GM19397 (cell line): ENCODE measurements around the gene RPP30.
"Not testable (repeated sequence)": the region's sequence is repeated elsewhere in the genome, so short reads cannot be mapped to it uniquely, and the experiment has no call there.

ENCODE experiments used
- ATAC-seq: cut with Tn5 transposase; IDR thresholded peaks from one replicate; pipeline ENCODE4 v1.9.1; 2021; ENCODE audit warnings: mild to moderate bottlenecking, moderate library complexity; ENCODE audit not compliant: unreplicated experiment

RPP30 gene

DNA sequence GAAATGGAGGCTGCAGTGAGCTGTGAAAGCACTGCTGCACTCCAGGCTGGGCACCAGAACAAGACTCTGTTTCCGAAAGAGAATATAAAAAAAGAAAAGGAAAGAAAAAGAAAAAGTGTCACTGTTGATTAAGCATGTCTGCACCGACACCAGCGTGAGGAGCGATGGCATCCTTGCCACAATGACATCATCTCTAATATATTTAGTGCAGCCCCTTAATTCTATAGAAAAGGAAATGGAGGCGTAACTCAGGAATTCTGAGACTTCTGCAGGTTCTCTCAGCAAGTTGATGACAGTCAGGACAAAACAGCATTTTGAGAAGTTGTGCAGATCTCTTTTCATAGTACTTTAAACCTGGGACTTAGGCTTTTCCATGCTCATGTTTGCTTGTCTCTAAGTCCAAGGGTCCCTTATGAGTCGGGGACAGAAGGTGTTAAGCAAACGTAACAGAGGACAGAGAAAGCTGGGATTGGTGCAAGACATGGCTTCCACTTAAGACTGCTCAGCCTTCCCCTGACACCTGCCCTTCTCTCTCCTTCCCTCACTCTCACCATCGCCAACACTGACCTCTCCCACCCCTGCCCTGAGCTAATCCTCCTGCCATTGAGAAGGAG lies 66.0 kb downstream of the RPP30 start:
- ATAC-seq = no peak

DNA sequence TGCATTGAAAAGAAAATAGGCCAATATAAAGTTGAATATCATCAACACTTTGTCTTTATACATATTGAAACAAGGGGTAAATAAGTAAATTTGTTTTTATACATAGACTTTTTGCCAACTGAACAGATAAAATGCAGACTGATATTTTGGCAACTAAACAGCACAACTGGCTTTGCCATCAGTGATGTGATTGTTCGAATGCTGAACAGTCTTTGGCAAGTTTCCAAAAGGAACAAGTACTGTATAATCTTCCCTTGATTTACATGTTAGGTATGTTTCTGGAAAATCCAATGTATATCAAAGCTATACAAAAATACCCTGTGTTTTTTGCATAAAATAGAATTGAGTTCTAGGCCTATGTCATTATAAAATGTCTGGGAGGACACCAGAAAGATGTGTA lies 67.3 kb downstream of the RPP30 start:
- no peak for ATAC-seq

DNA sequence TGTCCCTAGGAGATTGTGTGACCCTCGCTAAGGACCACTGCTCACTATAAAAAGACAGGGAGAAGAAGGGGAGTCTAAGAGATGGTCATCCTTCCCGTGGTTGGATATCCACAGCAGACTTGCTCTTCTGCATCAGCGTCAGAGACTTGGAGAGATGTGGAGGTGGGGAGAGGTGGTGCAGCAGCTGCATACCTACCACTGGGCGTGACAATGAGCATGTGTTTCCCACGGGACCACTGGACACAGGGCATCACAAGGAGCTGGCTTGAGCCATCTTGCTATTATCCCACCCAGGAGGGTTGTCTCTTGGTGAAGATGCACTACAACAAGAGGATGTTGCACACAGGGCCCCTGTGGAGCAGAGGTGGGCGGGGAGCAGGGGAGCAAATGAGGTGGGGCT lies 67.9 kb downstream of the RPP30 start:
- no peak for ATAC-seq

DNA sequence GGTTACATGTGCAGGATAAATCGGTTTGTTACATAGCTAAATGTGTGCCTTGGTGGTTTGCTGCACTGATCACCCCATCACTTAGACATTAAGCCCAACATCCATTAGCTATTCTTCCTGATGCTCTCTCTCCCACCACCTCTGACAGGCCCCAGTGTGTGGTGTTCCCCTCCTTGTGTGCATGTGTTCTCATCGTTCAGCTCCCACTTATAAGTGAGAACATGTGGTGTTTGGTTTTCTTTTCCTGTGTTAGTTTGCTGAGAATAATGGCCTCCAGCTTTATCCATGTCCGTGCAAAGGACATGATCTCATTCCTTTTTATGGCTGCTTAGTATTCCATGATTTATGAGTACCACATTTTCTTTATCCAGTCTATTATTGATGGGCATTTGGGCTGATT lies 71.2 kb downstream of the RPP30 start:
- not testable (repeated sequence) for ATAC-seq

DNA sequence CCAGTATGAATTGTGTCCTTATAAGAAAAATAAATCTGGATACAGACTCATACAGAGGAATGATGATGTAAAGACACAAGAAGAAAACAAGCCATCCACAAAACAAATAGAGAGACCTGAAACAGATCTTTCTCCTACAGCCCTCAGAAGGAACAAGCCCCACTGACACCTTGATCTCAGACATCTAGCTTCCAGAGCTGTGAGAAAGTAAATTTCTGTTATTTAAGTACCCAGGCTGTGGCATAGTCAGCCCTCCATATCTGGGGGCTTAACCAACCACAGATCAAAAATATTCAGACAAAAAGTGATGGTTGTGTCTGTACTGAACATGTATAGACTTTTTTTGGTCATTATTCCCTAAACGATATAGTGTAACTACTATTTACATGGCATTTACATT lies 73.0 kb downstream of the RPP30 start:
- ATAC-seq = no peak

DNA sequence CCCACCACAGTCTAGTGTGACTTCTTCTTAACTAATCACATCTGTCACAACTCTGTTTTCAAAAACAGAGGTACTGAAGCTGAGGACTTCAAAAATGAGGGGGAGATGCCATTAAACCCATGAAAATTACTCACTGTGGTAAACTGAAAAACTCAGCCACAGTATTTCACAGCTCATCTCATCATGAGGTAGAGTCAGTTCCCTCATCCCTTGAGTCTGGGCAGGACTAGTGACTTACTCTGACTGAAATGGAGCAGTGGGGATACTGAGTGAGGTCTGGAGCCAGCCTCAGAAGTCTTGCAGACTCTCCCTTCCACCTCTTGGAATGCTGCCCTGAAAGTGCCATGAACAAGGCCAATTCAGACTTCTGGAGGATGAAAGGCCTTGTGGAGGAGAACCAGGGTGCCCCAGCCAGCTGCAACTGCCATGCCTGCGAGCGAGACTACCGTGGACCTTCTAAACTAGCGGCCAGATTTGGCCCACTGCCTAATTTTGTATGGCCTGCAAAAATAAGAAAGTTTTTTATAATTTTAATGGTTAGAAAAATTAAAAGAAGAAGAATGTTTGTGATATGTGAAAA lies 73.8 kb downstream of the RPP30 start:
- no peak for ATAC-seq

DNA sequence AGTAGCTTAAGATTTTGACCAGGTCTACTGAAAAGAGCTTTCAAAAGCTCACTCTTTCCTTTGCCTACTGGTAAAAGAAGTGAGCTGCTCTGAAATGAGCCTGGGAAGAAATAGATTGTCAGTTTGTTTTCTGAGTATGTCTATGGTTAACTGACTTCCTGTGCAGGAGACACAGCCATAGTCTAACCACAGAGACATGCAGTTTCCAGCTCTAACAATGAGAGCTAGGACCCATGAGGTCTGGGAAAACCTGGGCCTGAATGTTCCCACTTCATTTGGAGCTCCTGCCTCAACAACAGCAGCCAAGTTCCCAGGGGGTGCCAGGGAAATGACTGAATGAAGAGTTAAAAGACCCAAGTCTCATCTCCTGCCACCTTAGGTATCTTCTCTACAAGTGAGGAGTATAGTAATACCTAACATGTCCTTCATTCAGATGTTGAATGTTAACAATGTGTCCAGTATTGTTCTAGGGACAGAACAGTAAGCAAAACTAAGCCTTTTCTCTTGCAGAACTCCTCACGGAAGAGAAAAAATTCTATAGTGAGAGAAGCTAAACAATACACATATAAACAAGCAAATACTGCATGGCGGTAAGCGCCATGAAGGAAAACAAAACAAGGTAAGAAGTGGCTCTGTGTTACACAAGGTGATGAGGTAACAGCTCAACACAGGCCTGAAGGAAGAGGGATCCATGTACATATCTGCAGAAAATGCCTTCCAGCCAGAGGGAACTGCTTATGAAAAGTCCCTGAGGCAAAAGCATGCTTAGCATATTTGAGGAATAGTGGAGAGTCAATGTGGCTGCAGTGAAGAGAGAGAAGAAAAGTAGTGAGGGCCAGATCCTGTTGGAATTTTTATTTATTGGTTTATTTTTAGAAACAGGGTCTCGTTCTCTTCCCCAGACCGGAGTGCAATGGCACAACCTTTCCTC lies 75.5 kb downstream of the RPP30 start:
- no peak for ATAC-seq
